Endodermal cell (in vitro differentiated cells): ENCODE data around the gene ZNF804A. TPM values are rescaled to one million over a fixed set of nuclear protein-coding genes. Genes with fewer than 3 reads are reported as not detected.

ENCODE experiments used
- DNase-seq: peaks from one replicate; pipeline ENCODE4 v3.0.0-alpha.2; 2017
- H3K27ac ChIP-seq: 2 replicates; pipeline ENCODE4 v1.5.1; 2013; ENCODE audit warnings: mild to moderate bottlenecking, low read depth, low read length, moderate library complexity
- H3K27me3 ChIP-seq: 2 replicates; pipeline ENCODE4 v1.6.1; 2013; ENCODE audit warnings: mild to moderate bottlenecking, low read length, moderate library complexity; ENCODE audit not compliant: insufficient read depth, control insufficient read depth, poor library complexity, severe bottlenecking
- H3K36me3 ChIP-seq: 2 replicates; pipeline ENCODE4 v1.7.0; 2013; ENCODE audit warnings: mild to moderate bottlenecking, low read length, moderate library complexity; ENCODE audit not compliant: control insufficient read depth, insufficient read depth
- H3K4me1 ChIP-seq: one replicate; pipeline ENCODE4 v1.7.0; 2013; ENCODE audit warnings: low read length; ENCODE audit not compliant: control insufficient read depth, insufficient read depth
- H3K4me3 ChIP-seq: 2 replicates; pipeline ENCODE4 v1.5.1; 2013; ENCODE audit warnings: mild to moderate bottlenecking, low read length, moderate library complexity
- H3K9ac ChIP-seq: 2 replicates; pipeline ENCODE4 v1.6.1; 2013; ENCODE audit warnings: mild to moderate bottlenecking, low read length, moderate library complexity; ENCODE audit not compliant: poor library complexity, severe bottlenecking; ENCODE audit errors: extremely low read depth
- H3K9me3 ChIP-seq: 2 replicates; pipeline ENCODE4 v1.6.1; 2013; ENCODE audit warnings: mild to moderate bottlenecking, low read length, moderate library complexity; ENCODE audit not compliant: control insufficient read depth
- H3K27ac Mint-ChIP-seq: 2 replicates; pipeline ENCODE4 v1.8.0; 2020; ENCODE audit warnings: mixed read lengths
- H3K27me3 Mint-ChIP-seq: 2 replicates; pipeline ENCODE4 v1.8.0; 2021; ENCODE audit warnings: mild to moderate bottlenecking, mixed read lengths; ENCODE audit not compliant: insufficient read depth
- H3K36me3 Mint-ChIP-seq: 2 replicates; pipeline ENCODE4 v1.8.0; 2020; ENCODE audit warnings: low read depth, mixed read lengths
- H3K4me1 Mint-ChIP-seq: 2 replicates; pipeline ENCODE4 v1.8.0; 2020; ENCODE audit warnings: mixed read lengths
- H3K4me3 Mint-ChIP-seq: 2 replicates; pipeline ENCODE4 v1.8.0; 2020; ENCODE audit warnings: mild to moderate bottlenecking, moderate library complexity, mixed read lengths
- H3K9me3 Mint-ChIP-seq: 2 replicates; pipeline ENCODE4 v1.8.0; 2020; ENCODE audit warnings: mild to moderate bottlenecking, mixed read lengths
- CTCF ChIP-seq: fragments of 200-600 bp; sonication (generic); conservative IDR thresholded peaks from 2 replicates; pipeline ENCODE4 v1.5.0; 2021; ENCODE audit warnings: antibody characterized with exemption, mild to moderate bottlenecking
- WGBS, 2 experiments: methylation state at CpG; one replicate each; pipeline versions ENCODE4 v1.1.5 to v1.1.7; 2013; ENCODE audit warnings: missing lambda C conversion rate in 2 of 2, mixed read lengths in 1 of 2; ENCODE audit not compliant: insufficient coverage in 1 of 2, insufficient read length in 1 of 2; 5-methylcytosine and 5-hydroxymethylcytosine counted together
- total RNA-seq, 2 donors: library from RNA; stranded (reverse); fragmentation: NEBNext Ultra II Directional in 1 of 2; extraction: Animal tissue kit (Norgen Biotek cat#: 25700) in 1 of 2; gene quantifications; 2 replicates in 1 of 2; 3 replicates in 1 of 2; pipeline ENCODE4 v1.2.1, GENCODE V29; 2021

ZNF804A gene
- total RNA-seq, 2 donors from 2014 or later, result 0.15 TPM; not detected in 1

- no peak overlapping the region for H3K27ac Mint-ChIP-seq
- no peaks in the 10 kb centered on the region for H3K27me3 Mint-ChIP-seq
- Histone ChIP-seq H3K36me3 (no peaks in the 10 kb centered on the region), H3K27me3 (no peaks in the 10 kb centered on the region), H3K9me3 (peaks cover 6% of the 10 kb centered on the region), H3K27ac (no peak overlapping the region), H3K9ac (no peak overlapping the region), H3K4me3 (no peak overlapping the region), H3K4me1 (no peaks in the 10 kb centered on the region)
- TF ChIP-seq CTCF, result no peak
- no peak overlapping the region for H3K4me3 Mint-ChIP-seq
- WGBS, 2 experiments, result 92% methylated on average over 2 of the region's 2 CpGs; no CpG with 5 or more reads in 1 of the 2 experiments
- H3K9me3 Mint-ChIP-seq, result peaks cover 8% of the 10 kb centered on the region
- no peaks in the 10 kb centered on the region for H3K4me1 Mint-ChIP-seq
- H3K36me3 Mint-ChIP-seq, result peaks cover 2% of the 10 kb centered on the region
- no peak for DNase-seq
Measured at GRCh38 chr2:184769023-184769422, 170.7 kb downstream of the ZNF804A start.

GRCh38 chr2:184769686-184770085, 171.4 kb downstream of the ZNF804A start:
- no peaks in the 10 kb centered on the region for H3K27me3 ChIP-seq
- no peak for TF ChIP-seq CTCF
- no peak overlapping the region for H3K27ac ChIP-seq
- Mint-ChIP-seq H3K27ac (no peak overlapping the region), H3K9me3 (peaks cover 8% of the 10 kb centered on the region), H3K4me1 (no peaks in the 10 kb centered on the region), H3K36me3 (no peaks in the 10 kb centered on the region), H3K4me3 (no peak overlapping the region), H3K27me3 (no peaks in the 10 kb centered on the region)
- H3K36me3 ChIP-seq, result no peaks in the 10 kb centered on the region
- no peak for DNase-seq
- no peaks in the 10 kb centered on the region for H3K4me1 ChIP-seq
- H3K4me3 ChIP-seq, result no peak overlapping the region
- H3K9ac ChIP-seq, result no peak overlapping the region
- WGBS, 2 experiments, result 100% methylated on average over 1 of the region's 1 CpG; no CpG with 5 or more reads in 1 of the 2 experiments
- H3K9me3 ChIP-seq, result peaks cover 6% of the 10 kb centered on the region

- H3K4me1 Mint-ChIP-seq, result peaks cover 8% of the 10 kb centered on the region
- no peak overlapping the region for H3K9ac ChIP-seq
- no peak for TF ChIP-seq CTCF
- no peak for DNase-seq
- H3K9me3 Mint-ChIP-seq, result no peaks in the 10 kb centered on the region
- H3K36me3 Mint-ChIP-seq, result no peaks in the 10 kb centered on the region
- no peak overlapping the region for H3K27ac Mint-ChIP-seq
- H3K9me3 ChIP-seq, result no peaks in the 10 kb centered on the region
- H3K4me1 ChIP-seq, result peaks cover 6% of the 10 kb centered on the region
- no peaks in the 10 kb centered on the region for H3K27me3 ChIP-seq
- no peak overlapping the region for H3K4me3 ChIP-seq
- no peak overlapping the region for H3K4me3 Mint-ChIP-seq
- WGBS, 2 experiments, result 89% methylated on average over 2 of the region's 2 CpGs; no CpG with 5 or more reads in 1 of the 2 experiments
- no peak overlapping the region for H3K27ac ChIP-seq
- no peaks in the 10 kb centered on the region for H3K36me3 ChIP-seq
- no peaks in the 10 kb centered on the region for H3K27me3 Mint-ChIP-seq
Measured at GRCh38 chr2:184779777-184780176, 181.4 kb downstream of the ZNF804A start.
